ENCODE results near the gene DOCK3. TPM values are rescaled to one million over a fixed set of nuclear protein-coding genes. Genes with fewer than 3 reads are reported as not detected.

Gene DOCK3
- total RNA-seq, 1 experiment from 2014 or later, result 0.15 TPM

GRCh38 chr3:51035630-51036029 is 360.9 kb downstream of the DOCK3 start:
- H3K36me3 ChIP-seq (ENCODE audit: low read depth, low read length), result no peaks in the 10 kb centered on the region
- BruUV-seq (replicated peaks), result no TSS peak
- no peak overlapping the region for H3K4me2 ChIP-seq (ENCODE audit: low read length)
- no peaks in the 10 kb centered on the region for H4K20me1 ChIP-seq (ENCODE audit: low read length)
- no peaks in the 10 kb centered on the region for H3K4me1 ChIP-seq (ENCODE audit: insufficient read depth, low read length)
- intact Hi-C loops (cut with micrococcal nuclease), result no loop called here
- H3K79me2 ChIP-seq (ENCODE audit: low read length), result no peaks in the 10 kb centered on the region
- peaks cover 47% of the 10 kb centered on the region; the same call in 1 of the 2 replicates for H3K27me3 ChIP-seq (ENCODE audit: low read length)
- no peak for DNase-seq
- no peak overlapping the region for H3K27ac ChIP-seq (ENCODE audit: low read length)
- H3K4me3 ChIP-seq (ENCODE audit: low read length), result no peak overlapping the region
- H3K9me2 ChIP-seq (replicated peaks; ENCODE audit: low read length), result no peaks in the 10 kb centered on the region
- no peak overlapping the region for H2AFZ ChIP-seq (ENCODE audit: low read length)
- ChIA-PET CTCF (no interaction called here), POLR2A (ENCODE audit: unreplicated experiment) (no interaction called here)
- no peaks in the 10 kb centered on the region for H3F3A ChIP-seq (ENCODE audit: low read length, unreplicated experiment)
- TF ChIP-seq EZH2phosphoT487 (IDR thresholded peaks at IDR 0.05; ENCODE audit: borderline replicate concordance, low read length), result no peak
- TF ChIP-seq EZH2 (IDR thresholded peaks at IDR 0.05; ENCODE audit: low read length, unreplicated experiment), result no peak
- TF ChIP-seq, protein P1, sequence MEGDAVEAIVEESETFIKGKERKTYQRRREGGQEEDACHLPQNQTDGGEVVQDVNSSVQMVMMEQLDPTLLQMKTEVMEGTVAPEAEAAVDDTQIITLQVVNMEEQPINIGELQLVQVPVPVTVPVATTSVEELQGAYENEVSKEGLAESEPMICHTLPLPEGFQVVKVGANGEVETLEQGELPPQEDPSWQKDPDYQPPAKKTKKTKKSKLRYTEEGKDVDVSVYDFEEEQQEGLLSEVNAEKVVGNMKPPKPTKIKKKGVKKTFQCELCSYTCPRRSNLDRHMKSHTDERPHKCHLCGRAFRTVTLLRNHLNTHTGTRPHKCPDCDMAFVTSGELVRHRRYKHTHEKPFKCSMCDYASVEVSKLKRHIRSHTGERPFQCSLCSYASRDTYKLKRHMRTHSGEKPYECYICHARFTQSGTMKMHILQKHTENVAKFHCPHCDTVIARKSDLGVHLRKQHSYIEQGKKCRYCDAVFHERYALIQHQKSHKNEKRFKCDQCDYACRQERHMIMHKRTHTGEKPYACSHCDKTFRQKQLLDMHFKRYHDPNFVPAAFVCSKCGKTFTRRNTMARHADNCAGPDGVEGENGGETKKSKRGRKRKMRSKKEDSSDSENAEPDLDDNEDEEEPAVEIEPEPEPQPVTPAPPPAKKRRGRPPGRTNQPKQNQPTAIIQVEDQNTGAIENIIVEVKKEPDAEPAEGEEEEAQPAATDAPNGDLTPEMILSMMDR (conservative IDR thresholded peaks at IDR 0.05; ENCODE audit: low read depth, low read length), result no peak
- ATAC-seq, result no peak
- no peaks in the 10 kb centered on the region for H3K9me3 ChIP-seq (ENCODE audit: low read length)
- H3K9ac ChIP-seq (ENCODE audit: low read length), result no peak overlapping the region

GRCh38 chr3:51044982-51045381 is 370.3 kb downstream of the DOCK3 start:
- no peak overlapping the region for H3K27ac ChIP-seq (ENCODE audit: low read length)
- intact Hi-C loops (cut with micrococcal nuclease), result no loop called here
- ATAC-seq (no peak), DNase-seq (no peak)
- H3K79me2 ChIP-seq (ENCODE audit: low read length), result no peaks in the 10 kb centered on the region
- ChIA-PET CTCF (interaction anchor here (0.6 kb wide), 1 partner anchor 579 kb away, joined by 3 read pairs; no protein-coding TSS in a partner anchor), POLR2A (ENCODE audit: unreplicated experiment) (interaction anchor here (0.7 kb wide), 1 partner anchor 112 kb away, joined by 9 read pairs; no protein-coding TSS in a partner anchor)
- H3K4me3 ChIP-seq (ENCODE audit: low read length), result no peak overlapping the region
- H3K9ac ChIP-seq (ENCODE audit: low read length), result no peak overlapping the region
- TF ChIP-seq, protein P1 (conservative IDR thresholded peaks at IDR 0.05; ENCODE audit: low read depth, low read length), result no peak
- no peak for TF ChIP-seq EZH2phosphoT487 (IDR thresholded peaks at IDR 0.05; ENCODE audit: borderline replicate concordance, low read length)
- no peak for TF ChIP-seq EZH2 (IDR thresholded peaks at IDR 0.05; ENCODE audit: low read length, unreplicated experiment)
- H2AFZ ChIP-seq (ENCODE audit: low read length), result no peak overlapping the region
- H3K36me3 ChIP-seq (ENCODE audit: low read depth, low read length), result no peaks in the 10 kb centered on the region
- no peaks in the 10 kb centered on the region for H3K4me1 ChIP-seq (ENCODE audit: insufficient read depth, low read length)
- H3K9me3 ChIP-seq (ENCODE audit: low read length), result no peaks in the 10 kb centered on the region
- no peaks in the 10 kb centered on the region for H3F3A ChIP-seq (ENCODE audit: low read length, unreplicated experiment)
- H4K20me1 ChIP-seq (ENCODE audit: low read length), result no peaks in the 10 kb centered on the region
- no TSS peak for BruUV-seq (replicated peaks)
- no peaks in the 10 kb centered on the region for H3K9me2 ChIP-seq (replicated peaks; ENCODE audit: low read length)
- no peak overlapping the region for H3K4me2 ChIP-seq (ENCODE audit: low read length)
- H3K27me3 ChIP-seq (ENCODE audit: low read length), result peaks cover 25% of the 10 kb centered on the region; the same call in 1 of the 2 replicates

DNA sequence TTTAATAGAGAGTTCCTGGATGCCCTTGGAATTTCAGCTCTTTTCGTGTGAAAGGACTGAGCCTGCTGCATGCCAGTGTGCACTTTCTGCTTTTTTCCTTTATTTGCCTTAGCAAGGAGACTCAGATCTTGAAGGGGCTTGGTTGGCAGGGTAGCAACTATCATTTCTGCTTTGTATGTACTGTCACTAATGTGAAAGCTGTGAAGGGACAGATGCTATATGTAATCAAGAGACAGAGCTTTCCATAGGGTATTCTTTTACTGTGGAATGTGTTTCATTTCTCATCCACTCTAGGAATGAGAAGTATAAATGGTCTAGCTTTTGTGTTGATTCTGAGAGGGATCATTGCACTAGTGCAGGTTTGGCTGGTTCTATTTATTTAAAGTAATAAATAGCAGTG is 377.8 kb downstream of the DOCK3 start:
- POLR2A ChIA-PET (ENCODE audit: unreplicated experiment), result interaction anchor here (0.6 kb wide), 1 partner anchor 362 kb away, joined by 4 read pairs; no protein-coding TSS in a partner anchor
- no peak for TF ChIP-seq EZH2phosphoT487 (IDR thresholded peaks at IDR 0.05; ENCODE audit: borderline replicate concordance, low read length)
- TF ChIP-seq, protein P1 (conservative IDR thresholded peaks at IDR 0.05; ENCODE audit: low read depth, low read length), result no peak
- TF ChIP-seq EZH2 (IDR thresholded peaks at IDR 0.05; ENCODE audit: low read length, unreplicated experiment), result no peak

More for the DNA sequence above, 377.8 kb downstream of the DOCK3 start:
- BruUV-seq (replicated peaks), result no TSS peak
- Histone ChIP-seq H3K36me3 (ENCODE audit: low read depth, low read length) (no peaks in the 10 kb centered on the region), H3K9me2 (replicated peaks; ENCODE audit: low read length) (no peaks in the 10 kb centered on the region), H2AFZ (ENCODE audit: low read length) (no peak overlapping the region), H3K4me1 (ENCODE audit: insufficient read depth, low read length) (no peaks in the 10 kb centered on the region), H3K9me3 (ENCODE audit: low read length) (no peaks in the 10 kb centered on the region), H3K27ac (ENCODE audit: low read length) (no peak overlapping the region), H3K79me2 (ENCODE audit: low read length) (no peaks in the 10 kb centered on the region), H3K27me3 (ENCODE audit: low read length) (peaks cover 39% of the 10 kb centered on the region), H3F3A (ENCODE audit: low read length, unreplicated experiment) (no peaks in the 10 kb centered on the region), H3K9ac (ENCODE audit: low read length) (no peak overlapping the region), H3K4me3 (ENCODE audit: low read length) (no peak overlapping the region), H4K20me1 (ENCODE audit: low read length) (no peaks in the 10 kb centered on the region), H3K4me2 (ENCODE audit: low read length) (no peak overlapping the region)
- DNase-seq, result no peak
- no peak for ATAC-seq
- intact Hi-C loops (cut with micrococcal nuclease), result no loop called here
- CTCF ChIA-PET, result no interaction called here

Measured in PC-3 (cell line).